Suprapubic skin (tissue), 4 donors: ENCODE results near the gene ANKRD13B. TPM values are rescaled to one million over a fixed set of nuclear protein-coding genes. Genes with fewer than 3 reads are reported as not detected.

Experiments
- DNase-seq, 2 donors: peaks; one replicate each; pipeline ENCODE4 v3.0.0-alpha.2; 2019; ENCODE audit warnings: low spot score in 2 of 2
- H3K27ac ChIP-seq: fragments of 200-600 bp; sonication (generic); one replicate; pipeline ENCODE4 v1.5.1; 2019
- H3K27me3 ChIP-seq: fragments of 200-600 bp; sonication (generic); one replicate; pipeline ENCODE4 v1.5.1; 2019
- H3K36me3 ChIP-seq: fragments of 200-600 bp; sonication (generic); one replicate; pipeline ENCODE4 v1.5.1; 2019
- H3K4me1 ChIP-seq: fragments of 200-600 bp; sonication (generic); one replicate; pipeline ENCODE4 v1.5.1; 2019
- H3K4me3 ChIP-seq: fragments of 200-600 bp; sonication (generic); one replicate; pipeline ENCODE4 v1.5.1; 2019; ENCODE audit warnings: mild to moderate bottlenecking
- H3K9me3 ChIP-seq: fragments of 200-600 bp; sonication (generic); one replicate; pipeline ENCODE4 v1.5.1; 2019
- CTCF ChIP-seq, 2 donors: fragments of 200-600 bp in 1 of 2; fragments of 450-650 bp in 1 of 2; sonication (generic) in 1 of 2; IDR thresholded peaks; one replicate each; pipeline ENCODE4 v1.5.1; 2016 to 2019; ENCODE audit warnings: antibody characterized with exemption in 2 of 2, mild to moderate bottlenecking in 1 of 2, moderate library complexity in 1 of 2
- EP300 ChIP-seq: sonication (generic); formaldehyde crosslinking; IDR thresholded peaks from one replicate; pipeline ENCODE4 v1.6.1; 2017; ENCODE audit warnings: antibody characterized with exemption
- POLR2A ChIP-seq, 2 donors: fragments of 450-650 bp; IDR thresholded peaks; one replicate each; pipeline ENCODE4 v1.6.1; 2017; ENCODE audit warnings: antibody characterized with exemption in 2 of 2, mild to moderate bottlenecking in 2 of 2, moderate library complexity in 2 of 2
- POLR2AphosphoS5 ChIP-seq, 3 donors: sonication (generic); formaldehyde crosslinking; IDR thresholded peaks; one replicate each; pipeline ENCODE4 v1.6.1; 2017; ENCODE audit warnings: antibody characterized with exemption in 3 of 3
- WGBS: methylation state at CpG from one replicate; pipeline ENCODE4 v1.1.5; 2018; 5-methylcytosine and 5-hydroxymethylcytosine counted together
- total RNA-seq, 4 donors: library from RNA; depleted of rRNA; stranded (reverse); fragments of >200 nt; gene quantifications; one replicate each; pipeline ENCODE4 v1.1.0, GENCODE V29; 2016

Gene ANKRD13B
- total RNA-seq, 4 donors from 2014 or later = 9.0 to 16.5 (median 10.8) TPM

GRCh38 chr17:29588562-29589411 lies 4.1 kb upstream of the ANKRD13B start:
- no CpG with 5 or more reads among the region's 72 CpGs for WGBS
- Histone ChIP-seq H3K36me3 (no peaks in the 10 kb centered on the region), H3K4me1 (peaks cover 88% of the 10 kb centered on the region), H3K27me3 (no peaks in the 10 kb centered on the region), H3K4me3 (peak overlapping the region; percentile 88), H3K27ac (peak overlapping the region; percentile 81), H3K9me3 (no peaks in the 10 kb centered on the region)
- no peak for DNase-seq
- TF ChIP-seq CTCF (IDR thresholded peaks at IDR 0.05) = no peak
- TF ChIP-seq POLR2A (IDR thresholded peaks at IDR 0.05) = no peak
- no peak for TF ChIP-seq EP300
- no peak for TF ChIP-seq POLR2AphosphoS5 (IDR thresholded peaks at IDR 0.05)

- H3K36me3 ChIP-seq = no peaks in the 10 kb centered on the region
- H3K4me1 ChIP-seq = peaks cover 88% of the 10 kb centered on the region
- no peaks in the 10 kb centered on the region for H3K27me3 ChIP-seq
- TF ChIP-seq CTCF (IDR thresholded peaks at IDR 0.05) = no peak
- peak in 1 of 2 donors; percentile 39 for TF ChIP-seq POLR2A (IDR thresholded peaks at IDR 0.05)
- peak within 1 kb of the TSS; percentile 88 for H3K4me3 ChIP-seq
- H3K27ac ChIP-seq = peak within 1 kb of the TSS; percentile 86
- H3K9me3 ChIP-seq = no peaks in the 10 kb centered on the region
- DNase-seq = no peak
- 6% methylated on average over 16 of the region's 70 CpGs for WGBS
These were observed 3.2 kb upstream of the ANKRD13B start, which contains the start of gene GIT1 for GRCh38 chr17:29589524-29590410. GIT1 (minus strand) TSS chr17:29589648; CDS start chr17:29589378, 270 bp downstream.

GRCh38 chr17:29590411-29591145 lies 2.4 kb upstream of the ANKRD13B start:
- Histone ChIP-seq H3K4me3 (peak overlapping the region; percentile 88), H3K4me1 (peaks cover 84% of the 10 kb centered on the region), H3K9me3 (no peaks in the 10 kb centered on the region), H3K27me3 (no peaks in the 10 kb centered on the region), H3K27ac (peak overlapping the region; percentile 86), H3K36me3 (no peaks in the 10 kb centered on the region)
- WGBS = 12% methylated on average over 11 of the region's 30 CpGs
- no peak for DNase-seq
- no peak for TF ChIP-seq CTCF (IDR thresholded peaks at IDR 0.05)
- no peak for TF ChIP-seq POLR2AphosphoS5 (IDR thresholded peaks at IDR 0.05)
- TF ChIP-seq POLR2A (IDR thresholded peaks at IDR 0.05) = no peak
- TF ChIP-seq EP300 = no peak

- peak overlapping the region; percentile 86 for H3K27ac ChIP-seq
- H3K4me1 ChIP-seq = peaks cover 84% of the 10 kb centered on the region
- 0% methylated on average over 6 of the region's 31 CpGs for WGBS
- H3K36me3 ChIP-seq = no peaks in the 10 kb centered on the region
- H3K27me3 ChIP-seq = no peaks in the 10 kb centered on the region
- no peak for DNase-seq
- TF ChIP-seq EP300 (no peak), POLR2A (IDR thresholded peaks at IDR 0.05) (no peak), CTCF (IDR thresholded peaks at IDR 0.05) (no peak), POLR2AphosphoS5 (IDR thresholded peaks at IDR 0.05) (no peak)
- no peaks in the 10 kb centered on the region for H3K9me3 ChIP-seq
- H3K4me3 ChIP-seq = peak overlapping the region; percentile 88
These were observed 1.7 kb upstream of the ANKRD13B start for GRCh38 chr17:29591146-29591736.
